ENCODE measurements around the gene ZNRF3. TPM values are rescaled to one million over a fixed set of nuclear protein-coding genes. Genes with fewer than 3 reads are reported as not detected.

The ZNRF3 gene
- total RNA-seq, 3 donors from 2014 or later = 5.5 to 10.6 (median 5.8) TPM

- Histone ChIP-seq H3K9me3 (no peaks in the 10 kb centered on the region), H3K4me1 (ENCODE audit: low read depth) (no peaks in the 10 kb centered on the region), H3K4me3 (no peak overlapping the region), H3K36me3 (ENCODE audit: low read depth) (no peaks in the 10 kb centered on the region)
- ATAC-seq = no peak
- intact Hi-C loops (cut with DNase I, micrococcal nuclease) = no loop called here
- DNase-seq = no peak
- no peak for TF ChIP-seq CTCF (IDR thresholded peaks at IDR 0.05)
Measured at GRCh38 chr22:28985581-28986290, 102.4 kb downstream of the ZNRF3 start.

DNA sequence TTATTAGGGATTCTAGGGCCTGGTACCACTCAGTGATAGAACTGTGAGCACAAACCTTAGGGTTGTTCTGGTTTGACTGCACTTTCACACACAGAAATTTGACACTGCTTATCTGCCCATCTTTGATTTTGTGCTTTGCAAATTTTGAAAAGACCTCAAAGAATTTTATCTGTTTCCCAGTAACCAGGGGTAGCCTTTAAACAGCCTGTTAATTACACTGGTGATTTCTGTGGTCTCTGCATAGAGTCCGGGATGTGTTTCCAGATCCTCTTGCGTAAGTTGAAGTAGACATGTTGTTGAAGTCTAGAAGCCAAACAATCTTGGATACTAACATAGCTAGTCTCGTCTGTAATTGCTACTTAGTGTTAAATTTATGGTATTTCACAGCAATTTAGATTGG is 103.0 kb downstream of the ZNRF3 start:
- no peak for TF ChIP-seq CTCF (IDR thresholded peaks at IDR 0.05)
- no peak overlapping the region for H3K4me3 ChIP-seq
- no peaks in the 10 kb centered on the region for H3K4me1 ChIP-seq (ENCODE audit: low read depth)
- intact Hi-C loops (cut with DNase I, micrococcal nuclease) = no loop called here
- H3K9me3 ChIP-seq = no peaks in the 10 kb centered on the region
- no peak for ATAC-seq
- DNase-seq = no peak
- H3K36me3 ChIP-seq (ENCODE audit: low read depth) = no peaks in the 10 kb centered on the region

- H3K9me3 ChIP-seq = no peaks in the 10 kb centered on the region
- ATAC-seq = no peak
- intact Hi-C loops (cut with DNase I, micrococcal nuclease) = no loop called here
Measured at GRCh38 chr22:28988457-28988856, 105.1 kb downstream of the ZNRF3 start.

DNA sequence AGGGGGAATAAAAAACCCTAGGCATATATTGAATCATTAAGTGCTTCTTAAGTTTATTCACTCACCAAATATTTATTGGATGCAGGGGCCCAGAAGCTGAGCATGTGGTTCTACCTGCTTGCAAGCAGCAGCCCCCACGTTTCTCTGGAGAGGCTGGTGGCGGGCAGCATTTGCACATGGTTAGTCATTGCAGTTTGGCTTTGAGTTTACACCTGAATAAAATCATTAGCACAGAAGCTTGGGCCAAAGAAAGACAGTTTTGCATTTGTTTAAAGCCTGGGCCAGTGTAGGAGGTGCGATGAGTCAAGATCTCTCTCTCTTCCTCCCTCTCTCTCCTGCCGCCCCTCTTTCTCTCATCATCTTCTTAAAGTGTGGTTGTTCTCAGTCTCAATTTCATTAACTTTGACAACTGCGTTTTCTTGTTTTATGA is 105.7 kb downstream of the ZNRF3 start:
- no peak overlapping the region for H3K4me3 ChIP-seq
- H3K9me3 ChIP-seq = no peaks in the 10 kb centered on the region
- intact Hi-C loops (cut with DNase I, micrococcal nuclease) = no loop called here
- no peaks in the 10 kb centered on the region for H3K4me1 ChIP-seq (ENCODE audit: low read depth)
- ATAC-seq = no peak
- TF ChIP-seq CTCF (IDR thresholded peaks at IDR 0.05) = no peak
- no peaks in the 10 kb centered on the region for H3K36me3 ChIP-seq (ENCODE audit: low read depth)
- no peak for DNase-seq

More at GRCh38 chr22:28988457-28988856, 105.1 kb downstream of the ZNRF3 start:
- no peak for TF ChIP-seq CTCF (IDR thresholded peaks at IDR 0.05)
- Histone ChIP-seq H3K4me3 (no peak overlapping the region), H3K4me1 (ENCODE audit: low read depth) (no peaks in the 10 kb centered on the region), H3K36me3 (ENCODE audit: low read depth) (no peaks in the 10 kb centered on the region)
- no peak for DNase-seq

GRCh38 chr22:28989484-28989883 is 106.1 kb downstream of the ZNRF3 start:
- intact Hi-C loops (cut with DNase I, micrococcal nuclease) = no loop called here
- Histone ChIP-seq H3K36me3 (ENCODE audit: low read depth) (no peaks in the 10 kb centered on the region), H3K9me3 (no peaks in the 10 kb centered on the region), H3K4me1 (ENCODE audit: low read depth) (no peaks in the 10 kb centered on the region), H3K4me3 (no peak overlapping the region)
- ATAC-seq (no peak), DNase-seq (no peak)
- no peak for TF ChIP-seq CTCF (IDR thresholded peaks at IDR 0.05)

All from mucosa of descending colon (tissue), 3 donors.